ENCODE results near the gene GYS2.
A peak's percentile ranks its signal among the peaks of the same experiment; 100 is the strongest.
"Not testable (repeated sequence)": the region's sequence is repeated elsewhere in the genome, so short reads cannot be mapped to it uniquely, and the experiment has no call there.

The GYS2 gene

DNA sequence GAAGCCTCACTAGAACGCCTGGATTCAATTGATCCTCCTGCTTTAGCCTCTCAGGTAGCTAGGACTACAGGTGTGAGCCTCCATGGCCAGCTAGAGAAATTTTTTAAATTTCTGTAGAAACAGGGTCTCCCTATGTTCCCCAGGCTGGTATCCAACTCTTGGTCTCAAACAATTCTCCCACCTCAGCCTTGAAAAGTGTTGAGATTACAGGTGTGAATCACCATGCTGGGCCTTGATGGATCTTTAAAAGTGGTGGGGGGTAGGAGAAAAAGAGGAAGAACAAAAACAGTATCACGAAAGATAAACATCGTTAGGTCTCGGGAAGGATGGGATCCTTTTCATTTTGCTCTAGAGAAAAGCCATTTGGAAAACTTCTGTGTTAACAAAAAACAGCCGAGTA is 4.5 kb downstream of the GYS2 start:
- DNase-seq (ENCODE audit: low read depth), result no peak

DNA sequence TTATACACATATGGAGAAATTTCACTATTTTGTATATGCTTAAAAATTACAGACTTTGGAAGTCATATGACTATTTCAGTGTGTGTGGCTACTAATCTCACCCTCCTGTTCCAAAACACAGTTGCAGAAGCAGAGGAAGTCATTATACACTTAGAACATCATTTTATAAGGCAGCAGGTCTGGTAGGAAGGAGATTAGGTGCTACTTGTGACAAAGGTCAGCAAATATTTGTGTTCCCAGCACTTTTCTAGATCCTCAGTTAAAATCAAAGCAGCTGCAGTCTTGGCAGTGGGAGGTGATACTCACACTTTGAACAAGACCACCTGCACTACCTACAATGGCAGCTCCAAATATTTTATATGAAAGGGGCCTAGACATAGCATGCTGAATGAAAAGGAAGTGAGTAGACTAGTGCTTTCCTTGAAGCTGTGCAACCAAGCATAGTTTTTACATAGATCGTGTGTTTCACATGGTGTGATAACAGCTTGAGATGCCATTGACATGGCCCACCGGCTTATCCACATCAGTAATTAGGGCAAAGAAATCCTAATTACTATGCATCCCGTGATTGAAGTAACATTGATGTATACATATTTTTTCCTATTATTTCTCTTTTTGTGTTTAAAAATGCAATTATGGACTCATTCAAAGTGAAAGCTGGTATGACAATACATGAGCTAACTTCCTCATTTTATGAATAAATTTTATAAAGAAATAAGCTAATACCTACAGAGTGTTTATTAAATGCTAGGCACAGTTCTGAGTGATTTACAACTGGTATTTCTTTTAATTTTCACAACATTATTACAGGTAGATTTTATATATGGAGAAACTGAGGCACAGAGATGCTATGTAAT is 5.3 kb downstream of the GYS2 start:
- no peak for DNase-seq (ENCODE audit: low read depth)

DNA sequence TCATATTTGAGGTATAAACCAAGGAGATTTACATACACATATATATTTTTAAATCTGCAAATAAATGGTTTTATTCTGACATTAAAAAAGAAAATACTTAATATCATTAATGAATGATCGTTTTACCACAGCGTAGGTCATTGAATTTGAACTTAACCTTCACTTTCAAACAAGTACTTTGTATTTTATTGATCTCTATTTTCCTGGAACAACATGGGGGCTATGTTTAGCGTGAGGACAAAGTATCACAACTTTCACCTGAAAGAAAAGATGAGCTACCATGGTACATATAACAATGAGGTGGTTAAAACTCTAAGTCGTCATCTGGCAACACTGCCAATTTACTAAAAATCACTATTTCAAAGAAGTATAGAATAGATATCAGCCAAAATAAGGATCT is 6.0 kb downstream of the GYS2 start:
- DNase-seq (ENCODE audit: low read depth), result no peak

DNA sequence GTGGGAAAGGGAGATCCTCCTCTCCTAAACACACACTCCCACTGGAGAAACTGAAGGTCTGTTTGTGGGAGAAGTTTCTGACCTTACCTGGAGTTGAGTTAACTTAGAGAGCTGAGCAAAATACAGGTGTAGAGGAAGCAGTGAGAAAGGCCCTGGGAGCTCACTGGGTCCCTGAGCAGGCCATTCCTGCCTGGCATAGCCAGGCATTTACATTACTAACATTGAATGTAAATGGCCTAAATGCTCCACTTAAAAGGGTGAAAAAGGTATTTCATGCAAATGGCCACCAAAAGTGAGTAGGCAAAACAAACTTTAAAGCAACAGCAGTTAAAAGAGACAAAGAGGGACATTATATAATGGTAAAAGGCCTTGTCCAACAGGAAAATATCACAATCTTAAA is 9.3 kb downstream of the GYS2 start:
- not testable (repeated sequence) for DNase-seq (ENCODE audit: low read depth)

DNA sequence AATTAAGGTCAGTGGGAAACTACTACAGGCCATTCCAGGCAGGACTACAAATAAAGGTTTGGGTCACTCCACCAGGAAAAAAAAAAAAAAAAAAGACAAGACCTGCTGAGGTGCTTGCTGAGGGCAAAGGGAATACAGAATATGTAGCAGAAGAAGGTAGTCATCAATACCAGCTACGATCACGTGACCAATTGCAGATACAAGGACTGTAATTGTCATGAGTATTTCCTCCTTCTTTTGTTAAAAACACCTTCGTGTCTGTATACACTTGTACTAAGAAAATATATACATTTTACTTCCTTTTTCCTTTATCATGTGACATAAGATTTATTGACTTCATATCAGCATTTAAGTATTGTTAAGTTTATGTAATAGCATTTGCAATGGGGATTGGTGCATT is 19.2 kb downstream of the GYS2 start:
- no peak for DNase-seq (ENCODE audit: low read depth)

DNA sequence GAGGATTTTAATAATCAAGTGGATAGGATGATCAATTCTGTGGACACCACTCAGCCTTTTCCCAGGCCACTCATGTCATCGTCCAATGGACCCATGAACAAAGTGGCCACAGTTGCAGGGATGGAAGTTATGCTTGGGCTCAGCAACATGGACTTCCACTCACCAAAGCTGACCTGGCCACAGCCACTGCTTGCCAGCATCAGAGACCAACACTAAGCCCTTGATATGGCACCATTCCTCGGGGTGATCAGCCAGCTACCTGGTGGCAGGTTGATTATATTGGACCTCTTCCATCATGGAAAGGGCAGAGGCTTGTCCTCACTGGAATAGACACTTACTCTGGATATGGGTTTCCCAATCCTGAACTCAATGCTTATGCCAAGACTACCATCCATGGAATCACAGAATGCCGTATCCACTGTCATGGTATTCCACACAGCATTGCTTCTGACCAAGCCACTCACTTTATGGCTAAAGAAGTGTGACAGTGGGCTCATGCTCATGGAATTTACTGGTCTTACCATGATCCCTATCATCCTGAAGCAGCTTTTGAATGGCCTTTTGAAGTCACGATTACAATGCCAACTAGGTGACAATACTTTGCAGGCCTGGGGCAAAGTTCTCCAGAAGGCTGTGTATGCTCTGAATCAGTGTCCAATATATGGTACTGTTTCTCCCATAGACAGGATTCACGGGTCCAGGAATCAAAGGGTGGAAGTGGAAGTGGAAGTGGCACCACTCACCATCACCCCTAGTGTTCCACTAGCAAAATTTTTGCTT is 20.1 kb downstream of the GYS2 start:
- not testable (repeated sequence) for DNase-seq (ENCODE audit: low read depth)

DNA sequence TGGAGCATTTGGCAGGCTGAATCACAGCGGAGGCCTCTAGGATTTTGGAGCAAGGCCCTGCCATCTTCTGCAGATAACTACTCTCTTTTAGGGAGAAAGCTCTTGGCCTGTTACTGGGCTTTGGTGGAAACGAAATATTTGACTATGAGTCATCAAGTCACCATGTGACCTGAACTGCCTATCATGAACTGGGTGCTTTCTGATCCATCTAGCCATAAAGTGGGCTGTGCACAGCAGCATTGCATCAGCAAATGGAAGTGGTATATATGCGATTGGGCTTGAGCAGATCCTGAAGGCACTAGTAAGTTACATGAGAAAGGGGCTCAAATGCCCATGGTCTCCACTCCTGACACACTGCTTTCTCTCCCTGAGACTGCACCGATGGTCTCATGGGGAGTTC is 21.1 kb downstream of the GYS2 start:
- no peak for DNase-seq (ENCODE audit: low read depth)

DNA sequence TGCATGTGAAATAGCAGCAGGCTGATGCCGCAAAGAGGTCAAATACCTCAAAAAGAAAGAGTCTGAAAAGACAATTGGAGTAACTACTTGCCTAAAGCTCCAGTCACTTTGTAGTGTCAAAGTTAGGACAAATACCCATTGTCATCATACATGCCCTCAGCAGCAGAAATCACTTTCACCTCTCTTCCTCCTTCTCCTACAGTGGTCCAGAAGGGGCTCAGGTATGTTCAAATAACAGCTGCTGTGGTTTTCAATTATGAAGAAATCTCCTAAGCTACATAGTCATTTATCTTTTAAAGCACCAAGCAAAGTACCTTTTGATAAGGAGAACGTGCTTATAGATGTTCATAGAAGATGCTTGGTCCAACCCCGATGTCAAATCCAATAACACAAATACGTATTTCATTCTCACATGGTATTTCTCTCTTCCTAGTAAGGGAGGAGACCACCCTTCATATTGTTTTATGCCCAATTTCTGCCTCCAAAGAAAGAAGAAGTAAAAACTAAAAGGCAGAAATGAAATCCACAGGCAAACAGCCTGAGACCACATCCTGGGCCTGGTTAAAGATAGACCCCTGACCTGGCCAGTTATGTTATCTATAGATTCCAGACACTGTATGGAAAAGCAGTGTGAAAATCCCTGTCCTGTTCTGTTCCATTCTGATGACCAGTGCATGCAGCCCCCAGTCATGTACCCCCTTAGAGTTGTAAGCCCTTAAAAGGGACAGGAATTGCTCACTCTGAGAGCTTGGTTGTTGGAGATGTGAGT is 23.7 kb downstream of the GYS2 start:
- DNase-seq (ENCODE audit: low read depth), result no peak

DNA sequence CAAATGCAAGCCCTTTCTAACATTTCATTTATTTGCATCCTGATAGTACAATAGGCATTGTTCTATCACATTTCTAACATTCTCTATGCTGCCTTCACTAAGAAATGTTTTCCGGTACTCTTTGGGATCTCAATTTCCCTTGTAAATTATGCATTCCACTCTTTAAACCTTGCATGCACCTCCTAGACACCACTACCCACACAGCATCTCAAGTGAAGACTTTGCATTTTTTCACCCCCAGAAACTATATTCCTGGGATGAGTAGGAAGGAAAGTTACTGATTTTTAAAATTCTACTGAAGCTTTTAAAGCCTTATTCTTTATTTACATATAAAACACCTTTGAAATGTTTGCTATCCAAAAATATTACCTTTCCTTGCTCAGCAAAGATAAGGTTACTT is 27.1 kb downstream of the GYS2 start:
- no peak for DNase-seq (ENCODE audit: low read depth)

DNA sequence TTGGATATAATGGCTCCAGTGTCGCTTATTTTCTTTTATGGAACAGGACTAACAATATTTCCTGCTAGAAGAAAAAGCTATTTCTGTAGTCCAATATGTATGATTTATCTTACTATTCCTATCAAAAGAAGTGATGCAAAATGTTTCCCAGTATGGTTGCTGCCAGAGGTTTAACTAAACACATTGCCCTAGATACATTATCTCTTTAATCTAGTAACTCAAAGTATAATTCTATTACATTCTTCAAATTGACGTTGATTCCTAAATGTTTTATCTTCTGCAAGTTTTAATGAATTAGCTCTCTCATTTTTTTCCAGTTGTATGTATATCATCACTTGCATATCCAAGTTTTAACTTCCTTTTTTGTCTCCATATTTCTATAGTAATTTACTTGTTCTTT is 28.2 kb downstream of the GYS2 start:
- no peak for DNase-seq (ENCODE audit: low read depth)

DNA sequence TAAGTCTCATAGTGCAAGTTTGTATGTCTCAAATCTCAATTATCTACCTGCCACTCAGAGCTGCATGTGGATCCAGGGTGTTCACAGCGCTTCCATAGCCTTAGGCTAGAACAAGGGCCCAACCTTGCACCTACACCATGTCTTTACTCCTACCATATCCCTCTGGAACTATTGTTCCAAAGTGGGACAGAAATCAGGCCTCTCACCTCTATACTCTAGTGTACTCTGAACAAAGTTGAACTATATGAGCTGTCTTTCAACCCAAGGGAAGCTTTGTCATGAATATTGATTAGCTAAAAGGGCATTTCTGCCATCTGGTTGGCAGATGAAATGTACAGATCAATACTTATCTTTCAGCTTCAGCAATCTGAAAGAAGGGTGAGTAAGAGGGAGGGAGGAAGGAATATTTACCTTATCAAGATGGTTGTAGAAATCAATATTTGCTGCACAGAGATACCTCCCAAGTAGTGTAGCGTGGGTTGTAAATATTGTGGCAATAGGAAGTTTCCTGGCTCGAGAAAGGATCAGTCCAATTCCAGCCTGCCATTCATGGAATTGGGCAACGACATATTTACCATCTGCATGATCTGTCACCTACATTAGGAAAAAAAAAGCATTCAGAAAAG is 30.8 kb downstream of the GYS2 start:
- no peak for DNase-seq (ENCODE audit: low read depth)

DNA sequence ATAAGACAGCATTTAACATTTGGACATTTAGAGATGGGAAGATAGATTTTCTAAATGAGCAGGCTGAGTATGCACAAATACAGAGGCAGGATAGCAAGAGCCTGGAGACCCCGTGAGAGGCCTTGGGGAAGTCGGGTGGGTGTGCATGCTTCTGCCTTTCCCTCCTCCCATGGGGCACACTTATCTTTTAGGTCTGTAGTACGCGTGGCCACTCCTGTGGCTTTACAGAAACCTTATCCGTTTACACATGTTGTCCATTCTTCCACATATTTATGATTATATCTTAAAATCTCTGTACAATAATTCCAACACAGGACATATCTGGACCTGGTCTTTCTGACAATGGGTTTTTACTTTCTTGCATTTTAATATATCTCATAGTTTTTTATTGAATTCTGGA is 33.6 kb downstream of the GYS2 start:
- no peak for DNase-seq (ENCODE audit: low read depth)

DNA sequence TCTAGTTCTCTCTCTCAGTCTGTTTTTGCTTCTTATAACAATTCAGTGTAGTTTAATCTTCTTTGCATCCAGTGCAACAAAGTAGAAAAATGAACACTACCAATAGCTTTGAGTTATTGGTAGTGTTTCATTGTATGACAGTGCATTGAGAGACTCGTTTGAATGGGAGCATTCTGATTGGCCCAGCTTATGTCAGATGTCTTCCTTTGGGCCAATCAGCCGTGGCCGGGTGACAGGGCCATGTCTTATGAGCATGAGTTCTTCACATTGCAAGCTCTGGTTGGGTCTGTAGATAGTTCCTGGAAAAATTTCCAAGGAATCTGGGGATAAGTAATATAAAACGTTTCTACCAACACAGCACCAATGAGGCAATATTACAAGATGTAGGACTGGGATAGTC is 36.5 kb downstream of the GYS2 start:
- DNase-seq (ENCODE audit: low read depth), result no peak

DNA sequence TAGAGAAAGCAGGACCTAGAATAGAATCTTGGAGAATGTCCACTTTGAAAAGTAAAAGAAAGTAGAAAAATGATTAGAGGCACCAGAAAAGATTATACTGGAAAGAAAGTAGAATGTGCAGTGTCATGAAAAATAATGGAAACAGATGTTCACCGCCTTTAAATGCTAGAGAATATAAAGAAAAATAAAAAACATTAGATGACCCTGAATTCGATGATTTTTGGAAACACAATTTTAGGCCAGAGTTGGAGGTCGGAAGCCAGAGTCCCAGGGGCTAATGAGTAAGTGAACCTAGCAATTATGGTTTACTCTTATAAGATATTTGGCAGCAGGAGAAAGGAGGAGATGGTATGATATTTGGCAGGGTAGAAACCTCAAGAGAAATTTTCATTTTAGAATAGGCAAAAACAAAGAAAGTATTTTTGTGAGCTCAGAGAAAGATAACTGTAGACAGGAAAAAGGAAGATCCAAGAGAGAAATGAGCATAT is 37.7 kb downstream of the GYS2 start:
- no peak for DNase-seq (ENCODE audit: low read depth)

DNA sequence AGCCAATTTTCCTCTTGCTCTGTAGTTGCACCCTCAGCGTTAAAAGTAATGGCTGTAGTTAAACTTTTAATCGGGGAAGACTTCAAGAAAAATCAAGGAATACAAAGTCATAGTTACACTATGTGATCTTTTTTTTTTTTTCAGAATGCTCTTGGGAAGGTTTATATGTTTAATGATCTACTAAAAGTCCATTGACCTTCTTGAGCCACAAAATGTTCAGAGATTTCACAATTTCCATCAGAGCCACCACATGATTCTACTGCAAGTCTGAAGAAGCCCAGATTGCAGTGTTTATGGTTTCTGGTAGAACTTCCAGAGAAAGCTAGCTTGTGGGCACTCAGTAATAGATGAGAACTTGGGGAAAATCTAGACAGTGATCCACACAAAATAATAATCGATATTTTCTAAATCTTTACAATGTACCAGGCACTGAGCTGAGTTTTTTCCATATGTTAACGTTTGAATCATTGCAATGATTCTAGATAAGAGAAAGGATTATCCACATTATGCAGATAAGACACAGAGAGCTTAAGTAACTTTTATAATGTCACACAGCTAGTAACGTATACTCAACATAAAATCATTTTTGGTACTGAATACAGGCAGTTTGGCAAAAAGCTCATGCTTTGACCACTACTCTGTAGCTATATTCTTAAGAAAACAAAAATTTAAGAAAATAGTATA is 38.3 kb downstream of the GYS2 start:
- no peak for DNase-seq (ENCODE audit: low read depth)

DNA sequence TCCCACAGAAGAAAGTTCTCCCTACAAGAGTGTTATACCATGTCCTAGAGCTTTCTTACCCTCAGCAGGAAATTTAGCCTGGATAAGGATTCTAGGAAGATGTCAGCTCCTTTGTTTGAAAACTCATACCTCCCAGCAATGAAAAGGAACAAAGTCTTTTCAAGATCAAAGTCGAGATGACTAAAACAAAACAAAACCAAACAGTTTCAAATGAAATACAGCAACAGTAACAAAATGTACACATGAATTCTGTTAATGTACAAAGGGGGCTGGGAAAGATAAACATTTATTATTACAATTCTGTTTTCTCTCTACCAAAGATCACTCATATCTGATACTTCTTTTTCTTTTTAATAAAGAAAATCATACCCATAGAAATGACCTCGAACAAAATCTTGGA is 41.8 kb downstream of the GYS2 start:
- no peak for DNase-seq (ENCODE audit: low read depth)

DNA sequence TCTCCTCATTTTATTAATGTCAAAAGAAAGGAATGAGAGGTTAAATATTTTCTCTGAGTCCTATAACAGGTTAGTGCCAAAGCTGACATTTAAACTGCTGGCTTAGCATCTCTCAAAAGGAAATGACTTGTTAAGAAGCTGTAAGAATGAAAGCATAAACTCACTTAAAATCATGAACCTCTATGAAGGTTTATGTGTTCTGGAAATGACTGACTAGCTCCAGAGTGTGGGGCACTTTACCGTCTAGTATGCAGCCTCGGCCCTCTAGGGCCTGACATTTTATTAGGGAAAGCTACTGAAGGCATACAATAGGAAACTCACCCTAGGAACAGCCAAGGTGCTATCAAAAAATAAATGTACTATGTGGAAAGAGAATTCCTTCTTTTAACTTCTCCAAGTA is 43.5 kb downstream of the GYS2 start:
- no peak for DNase-seq (ENCODE audit: low read depth)

DNA sequence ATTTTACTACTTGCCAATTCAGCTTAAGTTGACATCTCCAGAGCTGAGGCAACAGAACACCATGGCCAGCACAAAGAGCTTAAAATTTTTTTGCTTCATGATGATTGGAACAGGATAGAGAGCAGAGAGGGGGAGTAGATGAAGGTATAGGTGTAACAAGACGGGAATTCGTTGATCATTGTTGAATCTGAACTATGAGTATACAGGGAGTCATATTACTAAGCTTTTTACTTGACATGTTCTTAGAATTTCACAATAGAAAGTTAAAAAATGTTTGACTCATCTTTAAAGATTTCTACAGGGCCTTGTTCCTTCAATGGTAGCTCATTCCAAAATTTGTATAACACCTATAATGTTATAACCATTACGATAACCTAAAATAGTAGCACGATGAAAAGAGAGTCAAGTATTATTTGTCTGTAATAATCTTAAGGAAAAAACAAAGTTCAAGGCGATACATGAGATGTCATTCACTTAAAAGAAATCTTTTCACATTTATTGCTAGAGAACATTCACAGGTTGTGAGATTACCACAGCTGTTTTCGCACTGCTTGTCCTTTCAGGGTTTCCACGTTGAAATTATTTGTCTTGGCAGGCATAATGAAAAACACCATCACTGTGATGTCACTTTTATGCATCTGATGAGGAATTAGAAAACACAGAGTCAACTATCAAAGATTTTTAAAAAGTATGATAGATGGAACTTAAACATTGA is 44.6 kb downstream of the GYS2 start:
- DNase-seq (ENCODE audit: low read depth), result peak; percentile 64

DNA sequence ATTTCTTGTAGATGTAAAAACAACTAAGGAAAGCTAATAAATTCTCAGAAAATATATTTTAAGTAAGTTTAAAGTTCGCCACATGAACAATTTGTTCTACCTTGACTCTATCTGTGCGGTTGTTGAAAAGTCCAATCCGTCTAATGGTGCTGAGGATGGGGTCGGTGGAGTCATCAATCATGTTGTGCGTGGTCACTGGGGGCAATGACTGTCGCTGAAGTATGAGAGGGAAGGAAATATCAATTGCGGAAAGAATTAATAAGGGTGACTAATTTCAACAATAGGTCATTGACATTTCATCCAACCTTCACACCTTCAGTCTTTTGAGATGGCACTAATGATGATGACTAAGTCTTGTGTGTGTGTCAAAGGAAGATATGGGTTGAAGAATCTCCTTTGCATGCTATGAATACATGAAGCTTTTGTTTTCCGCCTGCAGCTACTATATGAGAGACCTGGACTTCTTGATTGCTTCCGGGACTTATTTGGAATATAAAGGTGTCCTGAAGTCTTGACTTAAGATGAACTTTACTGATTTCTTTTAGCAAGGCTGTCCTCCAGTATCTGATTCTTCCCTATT is 46.5 kb downstream of the GYS2 start:
- no peak for DNase-seq (ENCODE audit: low read depth)

DNA sequence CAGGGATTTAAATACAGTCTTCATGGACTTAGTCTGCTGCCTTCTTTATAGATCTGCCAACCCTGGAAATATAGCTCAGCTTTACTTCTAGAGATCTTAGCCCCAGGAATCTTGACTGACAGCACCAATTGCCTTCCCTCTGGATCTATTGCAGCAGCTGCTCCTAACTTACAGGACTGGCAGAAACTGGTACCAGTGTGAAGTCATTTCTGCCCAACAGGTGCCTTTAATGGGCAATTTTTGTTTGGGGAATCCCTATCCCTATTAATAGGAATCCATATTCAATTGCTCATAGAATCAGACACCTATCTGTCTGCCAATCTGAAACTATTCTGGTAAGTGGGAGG is 51.3 kb downstream of the GYS2 start:
- no peak for DNase-seq (ENCODE audit: low read depth)
